Epidermal melanocyte (primary cell): Measurements from ENCODE around the gene ACAT1.
"Not testable (repeated sequence)": the region's sequence is repeated elsewhere in the genome, so short reads cannot be mapped to it uniquely, and the experiment has no call there.

Source experiments
- DNase-seq: peaks from one replicate; pipeline ENCODE4 v3.0.0; 2011; ENCODE audit warnings: low spot score; ENCODE audit not compliant: insufficient read length

Gene ACAT1

GRCh38 chr11:108121274-108122155, at the start of gene ACAT1:
Gene ACAT1, plus strand, starts transcription at chr11:108121567. Its CDS starts 40 bp downstream, at chr11:108121607.
- peak; percentile 87 for DNase-seq

- DNase-seq: no peak
Observed at GRCh38 chr11:108084811-108085210, 36.6 kb upstream of the ACAT1 start.

DNA sequence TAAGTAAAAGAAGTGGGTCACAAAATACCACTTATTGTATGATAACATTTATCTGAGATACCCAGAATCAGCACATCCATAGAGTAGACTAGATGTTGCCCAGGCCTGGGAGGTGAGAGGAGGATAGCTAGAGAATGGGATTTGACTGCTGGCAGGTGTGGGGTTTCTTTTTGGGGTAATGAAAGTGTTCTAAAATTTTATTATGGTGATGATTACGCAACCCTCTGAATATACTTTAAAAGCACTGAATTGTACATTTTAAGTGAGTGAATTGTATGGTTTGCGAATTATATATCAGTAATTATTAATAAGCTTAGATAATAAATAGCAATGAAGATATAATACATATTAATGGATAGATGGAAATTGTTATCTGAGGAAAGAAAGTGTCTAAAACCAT, 35.7 kb upstream of the ACAT1 start:
- no peak for DNase-seq

DNA sequence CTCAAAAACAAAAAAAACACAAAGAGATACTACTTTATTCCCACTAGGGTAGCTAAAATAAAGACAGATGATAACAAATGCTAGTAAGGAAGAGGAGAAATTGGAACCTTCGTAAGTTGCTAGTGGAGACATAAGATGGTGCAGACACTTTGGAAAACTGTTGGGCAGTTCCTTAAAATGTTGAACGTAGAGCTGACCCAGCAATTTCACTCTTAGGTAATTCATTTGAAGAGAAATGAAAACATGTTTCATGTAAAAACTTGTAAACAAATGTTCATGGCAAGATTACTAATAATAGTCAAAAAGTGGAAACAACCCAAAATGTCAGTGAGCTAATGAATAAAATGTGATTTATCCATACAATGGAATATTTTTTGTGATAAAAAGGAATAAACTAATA, 29.2 kb upstream of the ACAT1 start:
- DNase-seq: no peak

- DNase-seq: no peak
Observed at GRCh38 chr11:108093128-108093904, 28.1 kb upstream of the ACAT1 start.

DNA sequence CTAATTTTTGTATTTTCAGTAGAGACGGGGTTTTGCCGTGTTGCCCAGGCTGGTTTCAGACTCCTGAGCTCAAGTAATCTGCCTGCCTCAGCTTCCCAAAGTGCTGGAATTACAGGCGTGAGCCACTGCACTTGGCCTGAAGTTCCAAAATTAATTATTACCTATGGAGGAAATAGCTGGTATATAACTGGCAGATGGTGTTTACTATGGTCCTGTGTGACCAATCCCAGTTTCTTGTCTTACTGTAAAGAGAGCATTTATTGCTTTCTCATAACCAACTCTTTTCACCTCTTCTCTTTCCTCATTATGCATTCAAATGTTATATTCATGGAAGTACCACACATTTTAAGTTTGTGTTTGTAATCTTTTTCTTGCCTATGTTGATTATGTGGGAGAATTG, 24.2 kb upstream of the ACAT1 start:
- DNase-seq: no peak

DNA sequence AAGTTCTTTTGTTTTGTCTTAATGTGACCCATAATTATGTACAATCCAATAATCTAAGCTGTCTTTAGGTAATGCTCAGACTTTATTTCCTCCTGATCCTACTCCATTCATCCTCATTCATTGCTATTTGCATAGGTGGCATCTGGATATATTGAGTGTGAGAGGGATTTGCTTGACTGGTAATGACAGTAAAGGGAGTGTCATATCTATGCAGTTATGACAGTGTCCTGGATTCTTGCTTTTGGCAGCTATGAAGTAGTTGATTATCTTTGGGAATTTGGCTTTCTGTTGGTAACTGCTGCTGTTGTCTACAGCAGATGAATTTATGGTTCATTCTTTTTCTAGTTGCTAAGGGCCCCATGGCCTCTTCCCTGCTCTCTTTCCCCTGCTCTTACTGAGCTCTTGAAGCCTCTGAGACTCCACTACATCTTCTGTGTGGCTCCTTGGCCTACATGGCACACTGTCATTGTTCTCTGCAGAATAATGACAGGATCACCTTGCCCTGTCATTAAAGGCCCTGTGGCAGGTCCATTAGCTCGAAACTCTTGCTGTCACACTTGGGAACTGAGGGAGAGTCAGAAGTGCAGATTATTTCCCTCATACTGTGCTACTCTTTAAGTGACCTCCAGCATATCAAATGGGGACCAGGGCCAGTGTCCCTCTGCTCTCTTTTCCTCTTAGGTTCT, 20.1 kb upstream of the ACAT1 start:
- no peak for DNase-seq

- no peak for DNase-seq
Observed at GRCh38 chr11:108111126-108111525, 10.2 kb upstream of the ACAT1 start.

DNA sequence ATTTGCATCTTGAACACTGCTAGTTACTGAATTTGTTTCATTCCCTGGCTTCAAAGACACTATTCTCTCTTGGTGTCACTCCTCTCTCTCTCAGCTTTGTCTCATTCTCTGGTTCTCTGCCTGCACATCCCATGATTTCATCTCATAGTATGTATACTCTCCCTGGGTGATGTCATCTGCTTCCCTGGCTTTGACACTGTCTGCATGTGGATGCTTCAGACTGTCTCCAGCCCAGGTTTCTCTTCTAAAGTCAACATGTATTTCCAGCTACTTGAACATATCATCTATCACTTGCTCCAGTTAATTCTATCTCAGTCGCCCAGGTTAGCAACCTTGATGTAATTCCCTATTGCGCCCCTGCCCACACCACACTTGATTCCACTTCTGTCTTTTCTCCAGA, 9.3 kb upstream of the ACAT1 start:
- no peak for DNase-seq

DNA sequence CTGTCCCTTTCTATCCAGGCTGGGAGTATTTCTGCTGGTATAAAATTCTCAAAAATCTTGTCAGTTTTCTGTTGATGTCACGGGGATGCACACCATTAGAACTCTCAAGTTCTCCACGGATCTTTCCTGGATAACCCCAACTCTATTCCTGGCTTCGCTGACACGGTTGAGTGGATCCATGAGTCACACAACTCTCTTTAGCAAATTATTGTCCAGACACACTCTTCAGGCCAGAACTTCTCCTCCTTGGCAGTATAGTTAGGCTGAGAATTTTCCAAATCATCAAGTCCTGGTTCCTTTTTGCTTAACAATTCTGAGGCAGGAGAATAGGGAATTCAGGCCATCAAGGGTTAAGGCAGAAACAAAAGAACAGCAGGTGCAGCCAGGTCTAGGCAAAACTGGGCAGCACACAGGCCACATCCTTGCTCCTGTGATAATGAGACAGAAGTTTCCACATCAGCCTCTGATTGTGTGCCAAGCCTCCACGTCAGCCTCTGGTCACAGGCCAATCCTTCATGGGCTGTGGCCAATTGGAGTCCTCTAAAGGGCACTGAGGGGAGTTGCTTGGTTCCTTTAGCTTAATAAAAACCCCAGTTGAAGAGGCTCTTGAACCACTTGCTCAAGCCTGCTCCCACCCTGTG, 5.7 kb upstream of the ACAT1 start:
- no peak for DNase-seq

DNA sequence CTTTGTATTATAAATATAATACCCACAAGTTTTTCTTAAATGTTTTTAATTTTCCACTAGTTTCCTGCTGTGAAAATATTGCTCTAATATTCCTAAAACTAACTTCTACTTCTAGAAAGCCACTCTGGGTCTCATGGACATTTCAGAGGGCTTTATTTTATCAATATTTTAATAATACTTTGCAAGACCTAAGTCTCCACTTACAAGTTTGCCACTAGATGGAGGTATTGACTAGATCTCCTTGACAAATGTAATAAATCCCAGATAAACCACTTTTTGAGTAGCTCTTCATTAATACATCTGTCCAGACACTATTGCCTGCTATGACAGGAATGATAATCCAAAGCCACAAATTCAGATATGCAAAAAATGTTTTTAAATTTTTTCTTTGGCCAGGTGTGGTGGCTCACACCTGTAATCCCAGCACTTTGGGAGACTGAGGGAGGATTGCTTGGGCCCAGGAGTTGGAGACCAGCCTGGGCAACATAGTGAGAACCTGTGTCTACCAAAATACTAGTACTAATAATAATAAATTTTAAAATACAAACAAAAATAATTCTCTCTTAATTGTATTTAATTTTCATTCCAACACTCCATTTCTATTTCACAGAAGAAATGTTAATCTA, 3.5 kb upstream of the ACAT1 start:
- peak; percentile 78 for DNase-seq

- not testable (repeated sequence) for DNase-seq
Observed at GRCh38 chr11:108120936-108121273, 462 bp upstream of the ACAT1 start.

DNA sequence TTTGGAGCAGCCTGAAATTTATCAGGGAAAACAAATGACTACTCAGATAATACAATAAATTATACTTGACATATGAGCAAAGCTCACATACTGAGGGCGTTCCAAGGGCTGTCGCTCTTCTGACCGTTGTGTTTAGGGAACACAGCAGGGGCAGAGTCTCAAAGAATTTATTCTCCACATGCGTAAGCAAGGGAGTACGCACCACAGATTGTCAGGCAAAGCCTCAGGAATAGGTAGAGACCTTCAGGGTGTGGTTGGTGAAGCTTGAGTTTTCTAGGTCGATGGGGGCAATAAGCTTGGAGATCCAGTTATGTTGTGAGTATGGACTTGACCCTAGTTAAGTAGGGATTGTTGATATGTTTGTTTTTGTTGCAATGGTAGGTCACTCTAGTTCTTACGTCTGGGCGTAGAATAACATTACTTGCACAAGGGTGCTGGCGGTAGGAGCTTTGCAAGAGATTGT, 830 bp downstream of the ACAT1 start:
- DNase-seq: no peak

- no peak for DNase-seq
Observed at GRCh38 chr11:108125096-108125495, 3.7 kb downstream of the ACAT1 start.

DNA sequence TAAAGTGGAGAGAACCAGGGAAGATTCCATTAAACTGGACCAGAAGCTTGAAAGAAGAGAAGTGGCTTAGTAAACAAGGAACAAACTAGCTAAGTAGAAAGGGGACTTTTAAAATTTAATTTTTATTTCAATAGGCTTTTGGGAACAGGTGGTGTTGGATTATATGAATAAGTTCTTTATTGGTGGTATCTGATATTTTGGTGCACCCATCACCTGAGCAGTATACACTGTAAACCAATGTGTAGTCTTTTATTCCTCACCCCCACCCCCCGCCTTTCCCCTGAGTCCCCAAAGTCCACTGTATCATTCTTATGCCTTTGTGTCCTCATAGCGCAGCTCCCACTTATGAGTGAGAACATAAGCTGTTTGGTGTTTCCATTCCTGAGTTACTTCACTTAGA, 7.4 kb downstream of the ACAT1 start:
- DNase-seq: no peak

GRCh38 chr11:108131993-108132392, 10.6 kb downstream of the ACAT1 start:
- no peak for DNase-seq

GRCh38 chr11:108132993-108133538, 11.7 kb downstream of the ACAT1 start:
- DNase-seq: not testable (repeated sequence)

DNA sequence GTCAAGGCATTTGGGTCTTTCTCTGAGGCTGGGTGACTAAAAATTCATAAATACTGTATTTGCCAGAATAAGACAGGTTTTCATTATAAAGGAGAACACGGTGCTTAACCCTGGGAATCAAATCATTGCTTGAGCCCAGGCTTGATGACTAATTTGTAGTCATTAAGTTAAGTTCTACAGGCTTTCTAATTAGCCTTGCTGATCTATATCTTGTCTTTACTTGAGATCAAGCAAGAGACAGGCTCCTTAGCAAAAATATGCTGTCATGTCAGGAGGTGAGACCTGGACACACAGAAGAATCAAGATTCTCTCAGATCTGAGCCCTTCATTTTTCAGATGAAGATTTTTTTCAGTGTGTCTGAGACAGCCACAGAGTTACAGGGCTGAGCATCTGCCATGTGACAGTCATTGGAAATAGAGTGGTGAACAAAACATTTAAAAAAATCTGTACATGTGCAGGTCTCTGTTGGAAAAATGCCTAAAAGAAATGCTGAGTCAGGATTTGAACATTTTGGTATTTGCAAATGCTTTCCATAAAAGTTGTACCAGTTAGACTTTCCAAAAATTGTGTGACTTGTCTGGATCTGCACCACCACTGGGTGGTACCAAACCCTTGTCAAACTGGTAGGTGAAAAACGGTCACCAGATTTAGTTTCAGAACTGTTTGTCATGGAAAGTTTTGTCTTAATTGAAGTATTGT, 14.6 kb downstream of the ACAT1 start:
- DNase-seq: no peak

DNA sequence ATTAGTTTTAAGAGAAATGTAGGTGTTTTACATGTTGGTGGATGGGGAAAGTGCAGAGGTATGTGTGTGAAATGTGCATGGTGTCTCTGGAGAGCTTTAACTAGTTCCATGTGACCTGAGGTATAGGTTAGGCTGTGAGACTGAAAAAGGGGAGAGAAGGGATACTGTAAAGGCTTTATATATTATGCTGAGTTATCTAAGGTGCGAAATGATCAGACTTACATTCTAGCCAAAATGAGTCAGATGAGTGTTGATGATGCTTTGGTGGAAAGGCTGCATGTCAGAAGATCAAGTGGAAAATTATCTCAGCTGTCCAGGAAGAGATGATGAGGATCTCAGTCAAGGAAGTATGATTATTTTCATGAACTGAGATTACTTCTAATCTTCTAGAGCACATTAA, 15.8 kb downstream of the ACAT1 start:
- no peak for DNase-seq

DNA sequence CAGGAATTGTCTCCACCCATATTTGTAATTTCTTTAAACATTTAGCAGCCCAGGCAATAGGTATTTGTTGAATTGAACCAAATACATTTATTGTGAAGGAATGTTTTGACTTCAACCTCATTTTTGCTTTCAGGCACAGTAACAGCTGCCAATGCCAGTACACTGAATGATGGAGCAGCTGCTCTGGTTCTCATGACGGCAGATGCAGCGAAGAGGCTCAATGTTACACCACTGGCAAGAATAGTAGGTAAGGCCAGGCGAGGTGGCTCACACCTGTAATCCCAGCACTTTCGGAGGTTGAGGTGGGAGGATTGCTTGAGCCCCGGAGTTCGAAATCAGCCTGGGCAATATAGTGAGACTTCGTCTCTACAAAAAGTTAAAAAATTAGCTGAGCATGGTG, 20.9 kb downstream of the ACAT1 start:
- DNase-seq: no peak
